Activated naive CD4-positive, alpha-beta T cell treated with anti-CD3 and anti-CD28 coated beads, Interleukin-2, amount 50 U/mL, for 72 hours (primary cell): ENCODE data around the gene CACNA1D. TPM values are rescaled to one million over a fixed set of nuclear protein-coding genes. Genes with fewer than 3 reads are reported as not detected.
A peak's percentile ranks its signal among the peaks of the same experiment; 100 is the strongest.

Source experiments
- ATAC-seq, 2 donors: fragments of 150-1000 bp; cut with Tn5 transposase; 2 replicates each; pipeline ENCODE4 v1.10.0; 2021; ENCODE audit warnings: mild to moderate bottlenecking in 2 of 2, moderate library complexity in 2 of 2
- DNase-seq, 2 donors: peaks; one replicate each; pipeline ENCODE4 v3.0.0; 2021 to 2022; ENCODE audit warnings: low spot score in 2 of 2
- H3K27ac Mint-ChIP-seq, 2 donors: one replicate each; pipeline ENCODE4 v1.8.0; 2022; ENCODE audit warnings: mild to moderate bottlenecking in 2 of 2, mixed read lengths in 2 of 2
- H3K36me3 Mint-ChIP-seq, 2 donors: one replicate each; pipeline ENCODE4 v1.8.0; 2022; ENCODE audit warnings: mixed read lengths in 2 of 2
- H3K9me3 Mint-ChIP-seq, 2 donors: one replicate each; pipeline ENCODE4 v1.8.0; 2022; ENCODE audit warnings: mixed read lengths in 2 of 2
- total RNA-seq, 2 donors: library from RNA; stranded (reverse); gene quantifications; one replicate each; pipeline ENCODE4 v1.2.3, GENCODE V29; 2022

The CACNA1D gene
- total RNA-seq, 2 donors from 2014 or later: 0.10 TPM; not detected in 1

- Mint-ChIP-seq H3K27ac (no peak overlapping the region), H3K36me3 (no peaks in the 10 kb centered on the region), H3K9me3 (no peaks in the 10 kb centered on the region)
- no peak for DNase-seq
- ATAC-seq: no peak
Observed at GRCh38 chr3:53510508-53510907, 16.1 kb downstream of the CACNA1D start.

DNA sequence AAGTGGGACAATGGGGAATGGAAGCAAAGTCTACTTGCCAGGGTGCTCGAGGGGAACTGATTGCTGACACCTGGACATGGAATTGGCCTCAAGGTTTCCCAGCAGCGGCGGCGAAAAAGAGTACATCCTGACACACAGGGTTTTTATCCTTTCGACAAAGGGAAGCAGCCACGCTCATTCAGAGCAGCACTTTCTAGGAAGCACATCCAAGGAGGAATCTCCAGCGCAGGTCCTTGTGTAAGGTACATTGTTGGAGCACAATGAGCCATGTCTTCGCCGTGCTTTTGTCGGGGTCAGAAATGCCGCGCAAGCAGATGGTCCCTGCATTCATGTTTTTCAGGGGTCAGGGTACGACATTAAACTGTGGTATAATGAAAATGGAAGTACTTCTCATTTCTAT, 16.8 kb downstream of the CACNA1D start:
- no peak for DNase-seq
- H3K9me3 Mint-ChIP-seq: no peaks in the 10 kb centered on the region
- no peak for ATAC-seq
- no peaks in the 10 kb centered on the region for H3K36me3 Mint-ChIP-seq
- no peak overlapping the region for H3K27ac Mint-ChIP-seq

DNA sequence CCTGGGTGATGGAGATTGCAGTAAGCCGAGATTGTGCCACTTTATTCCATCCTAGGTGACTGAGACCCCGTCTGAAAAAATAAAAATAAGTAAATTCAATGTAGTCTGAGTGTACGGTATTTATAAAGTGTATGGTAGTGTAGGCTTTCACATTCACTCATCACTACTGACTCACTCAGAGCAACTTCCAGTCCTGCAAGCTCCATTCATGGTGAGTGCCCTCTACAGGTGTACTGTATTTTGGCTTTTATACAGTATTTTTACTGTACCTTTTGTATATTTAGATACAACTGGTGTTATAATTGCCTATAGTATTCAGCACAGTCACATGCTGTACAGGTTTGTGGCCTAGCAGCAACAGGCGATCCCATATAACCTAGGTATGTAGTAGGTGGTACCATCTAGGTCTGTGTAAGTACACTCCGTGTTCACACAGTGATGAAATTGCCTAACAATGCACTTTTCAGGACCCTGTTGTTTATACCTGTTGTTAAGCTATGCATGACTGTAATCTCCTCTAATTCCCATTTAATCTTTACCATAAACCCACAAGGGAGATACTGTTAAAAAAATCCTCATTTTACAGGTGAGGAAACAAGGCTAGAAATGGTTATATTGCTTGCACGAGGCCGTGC, 19.3 kb downstream of the CACNA1D start:
- peak; percentile 74 to 98 for ATAC-seq
- DNase-seq: no peak
- Mint-ChIP-seq H3K36me3 (no peaks in the 10 kb centered on the region), H3K9me3 (no peaks in the 10 kb centered on the region), H3K27ac (no peak overlapping the region)

DNA sequence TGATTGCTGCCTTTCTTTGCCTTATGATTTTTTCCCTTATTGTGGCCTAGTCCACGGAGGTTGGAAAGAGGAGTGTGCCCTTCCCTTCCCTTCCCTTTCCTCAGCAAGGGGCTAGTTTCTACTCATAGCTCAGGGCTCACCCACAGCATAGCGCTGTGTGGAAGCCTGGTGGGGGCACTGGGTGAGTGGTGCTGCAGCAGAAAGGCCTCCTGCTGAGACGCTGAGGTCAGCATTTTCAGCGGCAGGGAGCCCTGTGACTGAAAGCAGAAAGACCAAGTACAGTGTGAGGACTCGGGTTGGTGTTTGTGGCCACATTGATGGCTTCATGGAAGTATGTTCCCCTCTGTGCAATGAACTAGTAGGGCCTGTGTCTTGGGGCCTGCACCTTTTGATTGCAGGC, 21.9 kb downstream of the CACNA1D start:
- Mint-ChIP-seq H3K9me3 (no peaks in the 10 kb centered on the region), H3K36me3 (no peaks in the 10 kb centered on the region), H3K27ac (no peak overlapping the region)
- DNase-seq (no peak), ATAC-seq (no peak)

GRCh38 chr3:53518495-53518981, 24.1 kb downstream of the CACNA1D start:
- no peak overlapping the region for H3K27ac Mint-ChIP-seq
- H3K36me3 Mint-ChIP-seq: no peaks in the 10 kb centered on the region

DNA sequence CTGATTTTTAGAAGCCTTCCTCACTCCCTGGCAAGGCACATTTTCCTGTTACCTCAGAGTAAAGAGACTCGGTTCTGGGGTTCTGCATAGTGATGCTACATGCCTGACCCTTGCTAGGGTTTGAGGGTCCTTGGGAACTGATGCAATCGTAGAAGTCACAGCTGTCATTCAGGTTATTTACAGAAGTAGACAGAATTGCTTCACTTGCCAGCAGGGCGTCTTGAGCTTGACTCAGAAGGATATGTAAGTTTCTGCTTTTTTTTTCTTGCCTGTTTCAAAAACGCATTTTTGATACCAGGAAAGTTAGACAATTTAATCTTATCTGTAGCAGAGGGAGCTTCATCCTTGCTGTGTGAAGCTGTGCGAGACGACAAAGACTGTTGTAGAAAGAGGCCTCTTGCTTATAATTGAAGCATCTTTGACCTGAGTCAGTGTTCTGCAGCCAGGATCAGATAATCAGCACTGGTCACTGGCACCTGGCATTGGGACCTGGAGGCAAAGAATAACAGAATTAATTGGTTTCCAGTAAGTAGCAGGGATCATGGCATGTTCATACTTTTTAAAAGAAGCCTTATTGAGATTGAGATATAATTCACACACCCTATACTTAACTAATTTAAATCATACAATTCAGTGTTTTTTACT, 24.8 kb downstream of the CACNA1D start:
- no peaks in the 10 kb centered on the region for H3K9me3 Mint-ChIP-seq
- DNase-seq: no peak
- ATAC-seq: no peak
- no peaks in the 10 kb centered on the region for H3K36me3 Mint-ChIP-seq
- no peak overlapping the region for H3K27ac Mint-ChIP-seq

More at GRCh38 chr3:53518495-53518981, 24.1 kb downstream of the CACNA1D start:
- no peak for DNase-seq
- H3K9me3 Mint-ChIP-seq: no peaks in the 10 kb centered on the region
- ATAC-seq: no peak

DNA sequence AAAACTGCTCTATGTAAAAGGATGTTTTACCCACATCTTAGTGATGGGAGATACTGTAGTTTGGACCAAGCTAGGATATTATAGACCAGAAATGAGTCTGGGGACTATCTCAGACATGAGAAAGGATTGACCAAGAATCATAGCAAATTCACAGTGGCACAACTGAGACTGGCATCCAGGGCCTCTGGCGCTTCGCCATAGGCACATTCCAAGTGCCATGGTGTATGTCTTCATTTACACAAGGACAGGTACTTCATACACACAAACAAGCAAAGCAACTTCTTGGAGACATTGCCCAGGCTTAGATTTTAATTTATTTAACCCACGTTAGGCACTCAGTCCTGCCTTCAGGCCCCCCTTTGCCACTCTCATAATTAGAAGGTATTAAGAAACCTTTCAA, 28.9 kb downstream of the CACNA1D start:
- Mint-ChIP-seq H3K27ac (no peak overlapping the region), H3K36me3 (no peaks in the 10 kb centered on the region), H3K9me3 (no peaks in the 10 kb centered on the region)
- ATAC-seq (no peak), DNase-seq (no peak)

DNA sequence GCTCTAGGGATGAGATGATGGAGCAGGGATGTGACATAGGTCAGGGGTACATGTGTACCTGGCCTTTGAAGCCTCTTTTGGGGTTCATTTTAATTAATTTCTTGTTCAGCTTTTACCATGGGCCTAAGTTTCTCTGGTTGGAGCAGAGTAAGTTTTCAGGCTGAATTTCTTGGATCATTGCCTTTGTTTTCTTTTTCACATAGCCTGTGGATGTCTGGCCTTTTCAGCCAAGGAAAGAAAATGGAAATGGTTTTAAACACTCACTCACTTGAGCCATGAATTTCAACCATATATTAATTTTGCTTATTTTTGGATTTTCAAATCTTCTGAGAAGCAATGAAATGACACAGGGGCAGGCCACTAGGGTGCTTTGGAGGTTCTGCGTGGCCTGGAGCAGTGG, 30.2 kb downstream of the CACNA1D start:
- DNase-seq (no peak), ATAC-seq (no peak)
- no peaks in the 10 kb centered on the region for H3K9me3 Mint-ChIP-seq
- H3K27ac Mint-ChIP-seq: no peak overlapping the region
- H3K36me3 Mint-ChIP-seq: no peaks in the 10 kb centered on the region

- no peaks in the 10 kb centered on the region for H3K9me3 Mint-ChIP-seq
- no peak for DNase-seq
- no peak for ATAC-seq
- no peak overlapping the region for H3K27ac Mint-ChIP-seq
- no peaks in the 10 kb centered on the region for H3K36me3 Mint-ChIP-seq
Observed at GRCh38 chr3:53525765-53526703, 31.6 kb downstream of the CACNA1D start.

DNA sequence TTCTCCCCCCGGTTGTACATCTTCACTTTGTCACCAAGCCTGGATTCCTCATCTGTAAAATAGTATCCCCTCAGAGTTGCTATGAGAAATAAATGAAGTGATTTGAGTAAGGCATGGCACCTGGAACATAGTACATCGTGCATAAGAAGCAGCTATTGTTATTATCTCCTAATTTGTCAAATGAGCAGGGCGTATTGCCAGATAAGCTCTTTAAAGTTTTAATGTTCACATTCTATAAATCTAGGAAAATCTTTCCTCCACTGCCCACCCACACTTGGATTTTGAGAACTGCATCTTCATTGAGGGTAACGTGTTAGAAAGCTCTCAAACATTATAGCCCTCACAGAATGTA, 32.3 kb downstream of the CACNA1D start:
- H3K9me3 Mint-ChIP-seq: no peaks in the 10 kb centered on the region
- no peaks in the 10 kb centered on the region for H3K36me3 Mint-ChIP-seq
- no peak for DNase-seq
- H3K27ac Mint-ChIP-seq: no peak overlapping the region
- no peak for ATAC-seq

DNA sequence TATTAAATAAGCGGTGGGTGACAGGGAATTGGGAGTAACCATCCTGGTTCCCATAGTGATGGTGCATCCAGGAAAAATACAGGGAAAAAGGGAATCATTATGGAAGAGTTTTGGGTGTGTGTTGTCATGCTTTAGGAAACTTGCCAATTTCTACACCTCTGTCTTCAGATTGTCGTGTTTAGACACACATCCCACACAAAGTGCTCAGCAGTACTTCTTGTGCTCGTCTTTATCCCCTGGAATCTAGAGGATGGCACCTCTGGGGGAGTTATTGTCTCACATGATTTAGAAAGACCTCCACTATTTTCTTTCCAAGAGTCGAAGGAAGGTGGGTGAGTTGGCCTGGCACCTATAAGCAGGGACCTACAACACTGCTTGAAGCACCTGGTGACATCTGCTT, 35.8 kb downstream of the CACNA1D start:
- ATAC-seq (no peak), DNase-seq (no peak)
- Mint-ChIP-seq H3K36me3 (no peaks in the 10 kb centered on the region), H3K9me3 (no peaks in the 10 kb centered on the region), H3K27ac (no peak overlapping the region)

DNA sequence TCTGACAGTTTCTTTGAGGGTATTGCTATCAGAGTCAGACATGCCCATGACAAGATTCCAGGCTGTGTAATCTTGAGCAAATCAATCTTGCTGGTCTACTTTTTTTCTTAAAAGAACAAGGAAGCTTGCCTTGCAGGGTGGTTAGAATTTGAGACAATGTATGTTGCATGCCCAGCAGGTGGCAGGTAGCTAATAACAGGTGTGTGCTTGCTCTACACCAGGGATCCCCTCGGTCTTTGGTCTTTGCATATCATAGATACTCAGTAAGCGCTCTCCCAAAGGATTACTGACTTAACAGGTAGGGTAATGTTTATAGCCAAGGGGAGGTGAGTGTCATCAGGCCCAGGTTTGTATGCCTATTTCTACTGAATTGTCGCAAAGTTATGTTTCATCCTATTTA, 37.3 kb downstream of the CACNA1D start:
- Mint-ChIP-seq H3K36me3 (no peaks in the 10 kb centered on the region), H3K27ac (no peak overlapping the region), H3K9me3 (no peaks in the 10 kb centered on the region)
- no peak for ATAC-seq
- DNase-seq: no peak

DNA sequence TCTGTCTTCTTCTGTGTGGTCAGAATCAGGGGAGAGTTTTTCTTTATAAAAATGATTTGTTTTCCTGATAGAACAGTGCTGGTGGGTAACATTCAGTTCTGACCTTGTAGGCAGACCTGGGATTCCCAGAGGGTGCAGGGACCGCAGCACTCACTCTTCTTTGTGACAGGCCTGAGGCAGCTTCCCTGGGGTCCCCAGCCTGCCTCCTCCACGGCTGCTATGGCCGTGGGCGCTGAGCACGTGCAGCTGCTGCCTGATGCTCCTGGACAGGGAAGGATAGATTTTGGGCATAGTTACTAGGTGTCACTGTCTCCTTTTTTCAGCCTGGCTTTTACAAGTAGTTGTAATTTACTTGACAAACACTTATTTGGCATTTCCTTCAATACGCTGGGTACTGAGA, 39.1 kb downstream of the CACNA1D start:
- Mint-ChIP-seq H3K27ac (no peak overlapping the region), H3K9me3 (no peaks in the 10 kb centered on the region), H3K36me3 (no peaks in the 10 kb centered on the region)
- DNase-seq (no peak), ATAC-seq (no peak)

DNA sequence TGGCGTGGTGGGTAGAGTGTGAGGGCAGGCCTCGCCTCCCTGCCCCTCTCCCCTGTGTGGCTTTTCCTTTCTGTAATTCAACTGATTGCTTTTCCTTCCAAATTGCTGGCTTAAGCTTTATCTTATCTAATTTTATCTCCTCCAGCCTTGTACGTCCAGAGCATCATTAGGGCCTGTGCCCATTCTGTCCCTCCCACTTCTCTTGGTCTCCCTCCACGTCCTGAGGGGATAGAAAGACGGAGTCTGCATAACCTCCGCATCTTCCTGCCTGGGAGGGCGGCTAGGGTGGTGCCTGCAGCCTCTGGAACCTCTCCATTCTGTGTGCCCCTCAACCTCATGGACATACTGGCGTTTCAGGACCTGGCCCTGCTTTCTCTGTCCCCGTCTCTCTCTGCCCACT, 39.8 kb downstream of the CACNA1D start:
- Mint-ChIP-seq H3K36me3 (no peaks in the 10 kb centered on the region), H3K27ac (no peak overlapping the region), H3K9me3 (no peaks in the 10 kb centered on the region)
- ATAC-seq (no peak), DNase-seq (no peak)

GRCh38 chr3:53534676-53535400, 40.4 kb downstream of the CACNA1D start:
- H3K9me3 Mint-ChIP-seq: no peaks in the 10 kb centered on the region
- DNase-seq (no peak), ATAC-seq (no peak)
- H3K36me3 Mint-ChIP-seq: no peaks in the 10 kb centered on the region
- H3K27ac Mint-ChIP-seq: no peak overlapping the region

DNA sequence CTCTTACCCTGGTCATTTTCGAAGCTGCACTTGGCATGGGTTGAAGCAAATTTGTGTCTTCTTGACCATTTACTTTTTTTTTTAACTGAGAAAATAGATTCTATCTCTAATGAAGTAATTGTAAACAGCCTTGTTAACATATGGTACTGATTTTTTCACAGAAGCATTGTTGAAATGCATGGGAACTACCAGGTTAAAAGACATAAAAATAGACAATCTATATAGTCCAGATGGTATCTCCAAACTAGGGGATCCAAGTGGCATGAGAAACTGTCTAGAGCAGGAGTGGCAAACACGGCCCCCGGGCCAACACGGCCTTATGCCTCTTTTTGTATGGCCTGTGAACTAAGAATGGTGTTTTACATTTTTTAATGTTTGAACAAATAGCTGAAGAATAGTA, 41.9 kb downstream of the CACNA1D start:
- Mint-ChIP-seq H3K36me3 (no peaks in the 10 kb centered on the region), H3K27ac (no peak overlapping the region), H3K9me3 (no peaks in the 10 kb centered on the region)
- ATAC-seq (no peak), DNase-seq (no peak)

- Mint-ChIP-seq H3K9me3 (no peaks in the 10 kb centered on the region), H3K27ac (no peak overlapping the region), H3K36me3 (no peaks in the 10 kb centered on the region)
- ATAC-seq (peak; percentile 73 to 76), DNase-seq (no peak)
Observed at GRCh38 chr3:53544357-53544756, 49.9 kb downstream of the CACNA1D start.
